ENCODE data around the gene CTDSP1.

Gene CTDSP1

DNA sequence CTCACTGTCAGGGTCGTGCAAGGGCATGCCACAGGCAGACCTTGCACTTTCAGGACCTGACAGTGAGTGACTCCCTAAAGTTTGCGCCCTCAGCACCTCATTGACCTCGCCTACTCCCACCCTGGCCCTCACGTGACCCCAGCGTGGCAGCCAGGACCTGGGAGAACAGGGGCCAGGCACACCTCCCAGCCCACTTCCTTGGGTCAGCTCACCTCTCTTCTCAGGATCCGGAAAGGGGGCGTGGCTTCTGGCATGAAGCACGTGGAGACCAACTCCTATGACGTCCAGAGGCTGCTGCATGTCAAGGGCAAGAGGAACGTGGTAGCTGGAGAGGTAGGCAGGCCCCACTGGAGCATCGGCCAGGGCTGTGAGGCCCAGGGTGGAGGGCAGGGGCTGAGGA lies 28.1 kb downstream of the CTDSP1 start:
- H3K27ac ChIP-seq: peak overlapping the region; percentile 7; the same call in 1 of the 2 replicates
- TF ChIP-seq, protein P1, sequence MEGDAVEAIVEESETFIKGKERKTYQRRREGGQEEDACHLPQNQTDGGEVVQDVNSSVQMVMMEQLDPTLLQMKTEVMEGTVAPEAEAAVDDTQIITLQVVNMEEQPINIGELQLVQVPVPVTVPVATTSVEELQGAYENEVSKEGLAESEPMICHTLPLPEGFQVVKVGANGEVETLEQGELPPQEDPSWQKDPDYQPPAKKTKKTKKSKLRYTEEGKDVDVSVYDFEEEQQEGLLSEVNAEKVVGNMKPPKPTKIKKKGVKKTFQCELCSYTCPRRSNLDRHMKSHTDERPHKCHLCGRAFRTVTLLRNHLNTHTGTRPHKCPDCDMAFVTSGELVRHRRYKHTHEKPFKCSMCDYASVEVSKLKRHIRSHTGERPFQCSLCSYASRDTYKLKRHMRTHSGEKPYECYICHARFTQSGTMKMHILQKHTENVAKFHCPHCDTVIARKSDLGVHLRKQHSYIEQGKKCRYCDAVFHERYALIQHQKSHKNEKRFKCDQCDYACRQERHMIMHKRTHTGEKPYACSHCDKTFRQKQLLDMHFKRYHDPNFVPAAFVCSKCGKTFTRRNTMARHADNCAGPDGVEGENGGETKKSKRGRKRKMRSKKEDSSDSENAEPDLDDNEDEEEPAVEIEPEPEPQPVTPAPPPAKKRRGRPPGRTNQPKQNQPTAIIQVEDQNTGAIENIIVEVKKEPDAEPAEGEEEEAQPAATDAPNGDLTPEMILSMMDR (IDR thresholded peaks at IDR 0.05): no peak
- no peak for TF ChIP-seq ZFX (IDR thresholded peaks at IDR 0.05; ENCODE audit: borderline replicate concordance)

DNA sequence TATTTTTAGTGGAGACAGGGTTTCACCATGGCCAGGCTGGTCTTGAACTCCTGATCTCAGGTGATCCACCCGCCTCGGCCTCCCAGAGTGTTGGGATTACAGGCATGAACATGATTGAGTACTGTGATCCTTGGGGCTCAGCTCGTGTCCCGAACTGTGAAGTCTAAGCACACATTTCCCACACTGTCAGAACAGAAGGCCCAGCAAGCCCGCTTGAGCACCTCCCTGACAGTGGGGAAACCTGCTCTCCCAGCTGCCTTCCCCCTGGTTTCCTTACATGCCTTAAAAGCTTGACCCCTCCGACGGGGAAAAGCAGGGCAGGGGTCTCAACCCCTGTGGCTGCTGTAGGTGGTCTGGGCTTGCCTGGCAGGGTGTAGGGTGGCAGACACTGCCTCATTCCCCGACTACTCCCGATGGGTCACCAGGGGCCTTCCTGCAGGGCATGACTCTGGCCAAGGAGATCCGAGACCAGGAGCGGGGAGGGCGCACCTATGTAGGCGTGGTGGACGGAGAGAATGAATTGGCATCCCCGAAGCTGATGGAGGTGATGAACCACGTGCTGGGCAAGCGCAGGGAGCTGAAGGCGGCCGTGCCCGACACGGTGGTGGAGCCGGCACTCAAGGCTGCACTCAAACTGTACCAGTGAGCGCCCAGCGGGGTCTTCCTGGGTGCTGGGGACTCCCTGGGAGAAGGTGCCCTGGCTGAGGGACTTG lies 29.3 kb downstream of the CTDSP1 start:
- no peak for TF ChIP-seq ZFX (IDR thresholded peaks at IDR 0.05; ENCODE audit: borderline replicate concordance)
- TF ChIP-seq, protein P1 (IDR thresholded peaks at IDR 0.05): no peak
- no peak overlapping the region for H3K27ac ChIP-seq

DNA sequence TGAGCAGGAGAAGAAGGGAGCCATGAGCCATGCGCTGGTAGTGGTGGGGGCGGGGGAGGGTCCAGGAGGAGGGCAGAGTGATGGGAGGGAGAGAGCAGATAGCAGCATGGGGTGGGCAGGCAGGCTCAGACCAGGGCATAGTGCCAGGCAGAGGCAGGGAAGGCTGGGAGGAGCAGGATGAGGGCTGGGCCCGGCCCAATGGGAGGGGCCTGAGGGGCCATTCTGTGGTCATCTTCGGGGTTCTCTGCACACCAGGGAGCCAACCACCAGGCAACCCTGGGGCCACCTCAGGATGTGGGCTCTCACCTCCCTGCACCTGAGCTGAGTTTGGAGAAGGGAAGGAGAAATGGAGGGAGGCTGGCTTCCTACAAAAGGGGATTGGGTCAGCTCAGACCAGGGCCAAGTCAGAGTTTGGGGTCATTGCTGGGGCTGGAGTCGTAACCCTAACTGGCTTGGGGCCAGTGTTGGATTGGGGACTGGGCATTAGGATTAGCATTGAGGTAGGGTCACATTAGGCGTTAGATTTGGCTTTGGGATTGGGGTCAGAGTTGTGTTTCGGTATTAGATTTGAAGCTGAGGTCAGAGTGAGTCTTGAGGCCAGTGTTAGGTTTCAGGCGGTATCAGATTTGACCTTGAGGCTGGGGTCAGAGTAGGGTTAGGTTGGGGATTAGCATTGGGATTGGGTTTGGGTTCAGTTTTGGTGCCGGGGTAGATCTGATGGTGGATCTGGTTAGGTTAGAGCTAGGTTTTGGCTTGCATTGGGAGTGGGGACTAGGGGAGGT lies 30.4 kb downstream of the CTDSP1 start:
- TF ChIP-seq ZFX (IDR thresholded peaks at IDR 0.05; ENCODE audit: borderline replicate concordance): no peak
- TF ChIP-seq, protein P1 (IDR thresholded peaks at IDR 0.05): no peak
- no peak overlapping the region for H3K27ac ChIP-seq

DNA sequence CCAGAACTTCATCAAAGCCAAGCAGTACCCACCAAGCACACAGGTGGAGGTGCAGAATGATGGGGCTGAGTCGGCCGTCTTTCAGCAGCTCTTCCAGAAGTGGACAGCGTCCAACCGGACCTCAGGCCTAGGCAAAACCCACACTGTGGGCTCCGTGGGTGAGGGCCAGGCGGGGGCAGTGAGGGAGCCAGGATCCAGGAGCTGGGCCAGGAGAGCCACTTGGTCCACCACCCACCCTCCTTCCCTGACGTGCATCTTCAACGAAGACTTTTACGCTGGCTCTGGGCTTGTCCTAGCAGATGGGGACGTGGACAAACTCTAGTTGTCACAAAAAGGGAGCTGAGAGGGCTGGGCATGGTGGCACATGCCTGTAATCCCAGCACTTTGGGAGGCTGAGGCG lies 31.1 kb downstream of the CTDSP1 start:
- no peak overlapping the region for H3K27ac ChIP-seq
- TF ChIP-seq, protein P1 (IDR thresholded peaks at IDR 0.05): no peak
- no peak for TF ChIP-seq ZFX (IDR thresholded peaks at IDR 0.05; ENCODE audit: borderline replicate concordance)

DNA sequence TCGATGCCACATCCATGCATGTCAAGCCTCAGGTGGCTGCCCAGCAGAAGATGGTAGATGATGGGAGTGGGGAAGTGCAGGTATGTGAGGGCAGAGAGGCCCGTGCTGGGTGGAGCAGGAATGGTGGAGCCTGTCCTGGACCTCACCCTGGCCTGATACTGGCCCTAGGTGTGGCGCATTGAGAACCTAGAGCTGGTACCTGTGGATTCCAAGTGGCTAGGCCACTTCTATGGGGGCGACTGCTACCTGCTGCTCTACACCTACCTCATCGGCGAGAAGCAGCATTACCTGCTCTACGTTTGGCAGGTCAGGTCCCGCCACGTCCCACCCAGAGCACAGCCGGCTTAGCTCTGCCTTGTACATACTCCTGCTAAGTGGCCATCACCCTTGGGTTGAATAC lies 32.2 kb downstream of the CTDSP1 start:
- H3K27ac ChIP-seq: no peak overlapping the region
- TF ChIP-seq, protein P1 (IDR thresholded peaks at IDR 0.05): no peak
- no peak for TF ChIP-seq ZFX (IDR thresholded peaks at IDR 0.05; ENCODE audit: borderline replicate concordance)

DNA sequence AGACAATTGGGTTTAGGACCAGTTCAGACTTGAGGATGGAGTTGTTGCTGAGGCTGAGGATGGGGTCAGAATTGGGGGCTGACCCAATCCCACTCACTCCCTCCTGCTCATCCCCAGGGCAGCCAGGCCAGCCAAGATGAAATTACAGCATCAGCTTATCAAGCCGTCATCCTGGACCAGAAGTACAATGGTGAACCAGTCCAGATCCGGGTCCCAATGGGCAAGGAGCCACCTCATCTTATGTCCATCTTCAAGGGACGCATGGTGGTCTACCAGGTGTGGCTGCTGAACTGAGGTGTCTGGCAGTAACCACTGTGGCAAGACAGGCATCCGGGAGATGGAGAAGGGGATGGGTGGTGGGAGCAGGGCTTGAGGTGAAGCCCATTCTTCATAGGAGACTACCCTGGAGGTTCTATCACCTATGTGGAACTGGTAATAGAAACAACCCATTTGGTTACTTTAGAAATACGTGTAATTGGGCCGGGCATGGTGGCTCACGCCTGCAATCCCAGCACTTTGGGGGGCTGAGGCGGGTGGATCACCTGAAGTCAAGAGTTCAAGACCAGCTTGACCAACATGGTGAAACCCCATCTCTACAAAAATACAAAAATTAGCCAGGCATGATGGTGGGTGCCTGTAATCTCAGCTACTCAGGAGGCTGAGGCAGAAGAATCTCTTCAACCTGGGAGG lies 33.2 kb downstream of the CTDSP1 start:
- TF ChIP-seq, protein P1 (IDR thresholded peaks at IDR 0.05): no peak
- TF ChIP-seq ZFX (IDR thresholded peaks at IDR 0.05; ENCODE audit: borderline replicate concordance): no peak
- no peak overlapping the region; the same call in 1 of the 2 replicates for H3K27ac ChIP-seq

Measured in 22Rv1 (cell line).